IPS-15b (cell line): ENCODE data around the gene MTUS2.
"Not testable (repeated sequence)": the region's sequence is repeated elsewhere in the genome, so short reads cannot be mapped to it uniquely, and the experiment has no call there.

ENCODE experiments used
- H3K27me3 ChIP-seq: one replicate; pipeline ENCODE4 v1.6.1; 2013; ENCODE audit warnings: low read length; ENCODE audit not compliant: control insufficient read depth, insufficient read depth
- H3K36me3 ChIP-seq: one replicate; pipeline ENCODE4 v1.6.1; 2013; ENCODE audit warnings: low read length; ENCODE audit not compliant: control insufficient read depth, insufficient read depth
- H3K4me1 ChIP-seq: one replicate; pipeline ENCODE4 v1.6.1; 2013; ENCODE audit warnings: mild to moderate bottlenecking, low read length; ENCODE audit not compliant: control insufficient read depth, insufficient read depth
- H3K4me3 ChIP-seq: one replicate; pipeline ENCODE4 v1.5.1; 2013; ENCODE audit warnings: low read depth, low read length
- H3K9ac ChIP-seq: one replicate; pipeline ENCODE4 v1.6.1; 2013; ENCODE audit warnings: low read depth, mild to moderate bottlenecking, low read length
- H3K9me3 ChIP-seq: one replicate; pipeline ENCODE4 v1.6.1; 2013; ENCODE audit warnings: mild to moderate bottlenecking, low read length; ENCODE audit not compliant: control insufficient read depth, insufficient read depth

The MTUS2 gene

DNA sequence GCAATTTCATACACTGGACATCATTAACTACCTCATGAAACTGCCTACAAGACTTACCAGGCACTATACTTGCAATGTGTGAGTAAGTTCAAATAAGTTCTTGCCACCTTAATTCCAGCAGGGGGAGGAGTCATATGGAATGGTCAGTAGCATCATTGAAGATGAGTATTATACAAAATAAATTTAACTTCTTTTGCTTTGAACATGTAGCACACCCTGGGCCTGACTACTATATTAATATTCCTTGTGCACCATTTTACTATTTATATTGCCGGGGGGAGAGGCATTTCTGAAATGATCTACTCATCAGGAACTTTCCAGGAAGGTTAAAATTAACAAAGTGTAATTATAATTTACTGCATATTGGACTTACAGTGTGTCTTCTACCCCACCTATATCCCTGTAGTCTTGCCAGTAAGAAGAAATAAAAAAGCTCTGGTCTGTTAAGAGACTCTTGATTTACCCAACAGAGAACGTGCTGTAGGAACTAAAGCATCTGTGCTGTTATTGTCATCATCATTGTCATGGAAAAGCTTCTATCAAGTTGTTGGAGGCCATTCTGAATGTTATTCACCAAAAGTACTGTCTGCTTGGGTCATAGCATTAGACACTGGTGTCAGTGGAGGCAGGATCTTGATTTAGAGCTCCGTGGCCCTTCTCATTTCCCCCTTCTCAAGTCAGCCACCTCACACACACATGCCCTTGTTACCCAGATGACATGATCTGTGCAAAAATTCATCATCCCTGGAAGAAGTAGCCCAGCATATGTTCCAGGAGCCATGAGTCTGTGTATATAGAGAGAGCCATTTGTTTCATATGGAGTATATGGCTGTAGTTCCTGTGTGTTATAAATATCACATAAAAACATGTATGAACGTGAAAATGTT, 147.1 kb downstream of the MTUS2 start:
- no peak overlapping the region for H3K4me3 ChIP-seq
- no peak overlapping the region for H3K9ac ChIP-seq
- H3K27me3 ChIP-seq, result no peaks in the 10 kb centered on the region
- no peaks in the 10 kb centered on the region for H3K9me3 ChIP-seq
- no peaks in the 10 kb centered on the region for H3K4me1 ChIP-seq
- no peaks in the 10 kb centered on the region for H3K36me3 ChIP-seq

DNA sequence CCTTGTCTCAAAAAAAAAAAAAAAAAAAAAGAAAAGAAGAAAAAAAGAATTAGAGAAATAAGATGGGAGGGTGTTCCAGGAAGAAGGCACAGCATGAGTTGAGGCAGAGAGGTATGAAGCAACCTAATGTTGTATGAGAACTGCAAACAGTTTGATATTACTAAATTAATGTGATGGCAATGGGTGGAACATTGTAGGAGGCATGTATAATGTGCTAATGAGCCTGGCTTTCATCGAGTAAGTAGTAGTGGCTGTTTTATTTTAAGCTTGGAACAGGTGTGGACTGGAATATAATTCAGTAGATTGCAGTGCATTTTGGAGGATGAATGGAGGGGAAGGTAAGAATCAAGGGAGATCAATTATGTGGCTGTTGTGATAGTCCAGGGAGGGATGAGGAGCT, 156.1 kb downstream of the MTUS2 start:
- Histone ChIP-seq H3K9me3 (no peaks in the 10 kb centered on the region), H3K4me3 (no peak overlapping the region), H3K36me3 (no peaks in the 10 kb centered on the region), H3K27me3 (no peaks in the 10 kb centered on the region), H3K9ac (no peak overlapping the region), H3K4me1 (no peaks in the 10 kb centered on the region)

DNA sequence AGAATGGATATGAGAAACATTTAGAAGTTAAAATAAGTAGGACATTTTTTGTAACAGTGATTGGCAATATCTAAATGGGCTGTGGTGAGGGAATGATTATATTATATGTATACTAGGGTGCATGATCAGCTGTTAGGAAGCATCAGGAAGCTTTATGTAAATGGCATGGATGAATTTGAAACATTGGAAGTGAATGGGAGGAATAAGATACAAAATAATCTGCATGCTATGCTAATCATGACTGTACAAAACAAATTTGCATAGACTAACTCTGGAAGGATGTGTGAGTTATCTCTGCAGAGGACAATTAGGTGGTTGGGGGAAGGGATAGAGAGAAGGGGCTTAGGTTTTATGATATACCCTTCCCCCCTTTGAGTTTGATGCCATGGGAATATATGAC, 156.5 kb downstream of the MTUS2 start:
- Histone ChIP-seq H3K27me3 (no peaks in the 10 kb centered on the region), H3K36me3 (no peaks in the 10 kb centered on the region)

DNA sequence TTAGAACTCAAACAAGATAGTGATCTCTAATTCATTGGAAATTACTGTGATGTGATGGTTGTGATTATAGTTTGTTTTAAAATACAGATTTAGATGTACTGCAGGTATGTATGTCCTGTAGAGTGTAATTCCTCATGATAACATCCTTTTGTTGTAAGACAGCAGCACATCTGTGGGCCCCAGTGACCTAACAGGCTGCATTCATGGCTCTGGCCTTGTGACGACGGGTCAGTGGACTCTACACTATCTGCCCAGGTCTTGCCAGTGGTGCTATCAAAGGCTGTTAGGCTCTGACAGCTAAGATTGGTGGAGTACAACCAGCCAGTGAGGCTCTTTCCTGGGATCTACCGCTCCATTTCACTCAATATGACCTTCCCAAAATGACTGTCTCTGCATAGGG, 158.4 kb downstream of the MTUS2 start:
- Histone ChIP-seq H3K4me3 (no peak overlapping the region), H3K9ac (no peak overlapping the region), H3K4me1 (no peaks in the 10 kb centered on the region), H3K36me3 (no peaks in the 10 kb centered on the region), H3K27me3 (no peaks in the 10 kb centered on the region), H3K9me3 (no peaks in the 10 kb centered on the region)

More for the DNA sequence above, 156.5 kb downstream of the MTUS2 start:
- Histone ChIP-seq H3K9me3 (no peaks in the 10 kb centered on the region), H3K9ac (no peak overlapping the region), H3K4me3 (no peak overlapping the region), H3K4me1 (no peaks in the 10 kb centered on the region)

DNA sequence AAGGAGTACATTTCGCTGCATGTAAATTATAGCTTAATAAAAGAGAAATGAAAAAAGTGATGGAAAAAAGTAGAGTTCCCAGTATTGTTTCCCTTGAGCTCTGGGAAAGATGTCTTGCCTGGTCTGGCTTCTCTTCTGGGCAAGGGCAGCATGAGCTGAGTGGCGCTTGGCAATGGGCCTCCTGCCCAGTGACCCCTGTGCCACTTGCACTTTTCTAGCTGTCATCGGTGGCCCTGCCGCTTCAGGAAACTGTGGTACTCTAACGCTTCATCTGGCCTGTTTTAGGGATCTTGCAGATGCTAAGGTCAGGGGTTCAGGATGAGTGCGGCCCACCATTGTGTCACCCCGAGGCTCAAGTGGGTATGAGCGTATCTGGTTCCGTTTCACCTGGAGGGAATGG, 161.4 kb downstream of the MTUS2 start:
- Histone ChIP-seq H3K27me3 (no peaks in the 10 kb centered on the region), H3K4me1 (no peaks in the 10 kb centered on the region), H3K4me3 (no peak overlapping the region), H3K9me3 (no peaks in the 10 kb centered on the region), H3K9ac (no peak overlapping the region), H3K36me3 (no peaks in the 10 kb centered on the region)

DNA sequence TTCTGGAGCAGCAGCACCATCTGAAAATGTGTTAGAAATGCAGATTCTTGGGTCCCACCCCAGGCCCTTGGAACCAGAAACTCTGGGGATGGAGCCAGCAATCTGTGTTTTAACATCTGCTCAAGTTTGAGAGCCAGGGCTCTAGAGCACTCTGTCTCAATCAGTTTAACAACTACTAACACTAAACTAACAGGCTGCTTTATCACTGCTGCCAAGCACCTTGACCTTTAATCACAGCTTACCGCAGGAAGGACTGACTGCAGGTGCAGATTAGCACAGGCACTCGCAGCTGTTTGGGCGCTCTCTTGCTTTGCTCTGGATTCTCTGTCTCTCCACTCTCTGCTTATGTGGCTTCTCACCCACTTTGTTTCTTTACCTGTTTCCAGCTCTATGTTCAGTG, 163.5 kb downstream of the MTUS2 start:
- no peak overlapping the region for H3K9ac ChIP-seq
- no peak overlapping the region for H3K4me3 ChIP-seq
- no peaks in the 10 kb centered on the region for H3K27me3 ChIP-seq
- no peaks in the 10 kb centered on the region for H3K9me3 ChIP-seq
- no peaks in the 10 kb centered on the region for H3K4me1 ChIP-seq
- no peaks in the 10 kb centered on the region for H3K36me3 ChIP-seq

DNA sequence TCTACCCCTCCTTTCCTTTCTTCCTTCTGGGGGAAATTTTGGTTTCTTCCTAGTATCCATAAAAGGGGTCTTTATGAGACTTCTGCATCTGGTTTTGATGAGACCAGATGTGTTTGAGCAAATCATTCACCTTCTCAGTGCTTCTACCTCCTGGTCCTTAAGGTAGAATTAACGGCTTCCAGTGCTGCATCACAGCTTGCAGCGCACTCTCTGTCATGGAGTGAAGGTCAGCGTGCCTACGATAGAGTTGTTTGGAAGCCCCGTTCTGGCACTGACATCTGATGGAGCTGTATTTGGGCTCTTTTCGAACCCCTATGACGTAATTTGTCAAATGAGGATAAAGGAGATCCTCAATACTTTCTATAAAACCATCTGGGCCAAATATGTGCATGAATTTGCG, 164.2 kb downstream of the MTUS2 start:
- H3K4me3 ChIP-seq, result no peak overlapping the region
- no peaks in the 10 kb centered on the region for H3K27me3 ChIP-seq
- H3K4me1 ChIP-seq, result no peaks in the 10 kb centered on the region
- H3K9ac ChIP-seq, result no peak overlapping the region
- no peaks in the 10 kb centered on the region for H3K36me3 ChIP-seq
- no peaks in the 10 kb centered on the region for H3K9me3 ChIP-seq

DNA sequence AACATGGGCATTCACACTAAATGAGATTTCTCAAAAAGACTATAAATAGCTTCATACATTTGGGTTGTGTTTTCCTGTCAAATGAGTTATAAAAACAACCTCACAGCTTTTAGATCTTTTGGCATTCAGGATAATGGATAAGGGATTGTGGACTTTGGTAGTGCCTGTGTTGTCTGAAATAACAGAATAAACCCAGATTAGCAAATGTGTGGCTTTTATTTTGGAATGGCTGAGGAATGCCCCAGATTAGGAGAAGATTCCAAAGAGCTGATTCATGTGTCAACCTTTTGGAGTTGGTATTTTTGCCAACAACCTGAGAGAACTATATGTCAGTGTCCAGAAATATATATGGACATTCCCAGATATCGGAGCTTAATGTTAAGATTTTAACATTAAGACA, 164.7 kb downstream of the MTUS2 start:
- Histone ChIP-seq H3K4me1 (no peaks in the 10 kb centered on the region), H3K4me3 (no peak overlapping the region), H3K27me3 (no peaks in the 10 kb centered on the region), H3K36me3 (no peaks in the 10 kb centered on the region), H3K9me3 (no peaks in the 10 kb centered on the region), H3K9ac (no peak overlapping the region)

DNA sequence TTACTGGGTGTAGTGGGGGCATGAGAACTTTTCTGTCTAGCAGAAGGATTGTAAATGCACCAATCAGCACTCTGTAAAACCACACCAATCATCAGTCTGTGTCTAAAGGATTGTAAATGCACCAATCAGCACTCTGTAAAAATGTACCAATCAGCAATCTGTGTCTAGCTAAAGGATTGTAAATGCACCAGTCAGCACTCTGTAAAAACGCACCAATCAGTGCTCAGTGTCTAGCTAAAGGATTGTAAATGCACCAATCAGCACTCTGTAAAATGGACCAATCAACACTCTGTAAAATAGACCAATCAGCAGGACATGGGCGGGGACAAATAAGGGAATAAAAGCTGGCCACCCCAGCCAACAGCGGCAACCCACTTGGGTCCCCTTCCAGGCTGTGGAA, 170.2 kb downstream of the MTUS2 start:
- not testable (repeated sequence) for H3K4me1 ChIP-seq, H3K27me3 ChIP-seq, H3K4me3 ChIP-seq, H3K36me3 ChIP-seq, H3K9ac ChIP-seq, H3K9me3 ChIP-seq

DNA sequence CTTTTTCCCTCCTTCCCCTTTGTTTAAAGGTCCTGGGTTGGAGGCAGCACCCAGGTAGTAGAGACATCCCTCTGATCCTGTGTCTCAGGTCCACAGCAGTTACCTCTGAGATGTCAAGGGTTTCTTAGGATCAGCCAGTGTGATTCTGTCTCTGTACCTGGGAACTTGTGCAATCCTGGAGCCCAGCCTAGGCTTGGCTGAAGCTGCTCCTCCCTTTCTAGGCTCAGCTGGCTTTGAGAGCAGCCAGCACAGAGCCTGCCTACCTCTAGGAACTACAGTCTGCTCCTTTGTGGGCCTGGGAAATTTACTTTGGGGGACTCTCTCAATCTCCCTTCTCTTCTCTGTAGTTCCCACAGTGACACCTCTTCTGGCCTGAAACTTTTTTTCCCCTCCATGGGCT, 171.6 kb downstream of the MTUS2 start:
- Histone ChIP-seq H3K36me3 (no peaks in the 10 kb centered on the region), H3K9ac (no peak overlapping the region), H3K27me3 (no peaks in the 10 kb centered on the region), H3K4me3 (no peak overlapping the region), H3K9me3 (no peaks in the 10 kb centered on the region), H3K4me1 (no peaks in the 10 kb centered on the region)

DNA sequence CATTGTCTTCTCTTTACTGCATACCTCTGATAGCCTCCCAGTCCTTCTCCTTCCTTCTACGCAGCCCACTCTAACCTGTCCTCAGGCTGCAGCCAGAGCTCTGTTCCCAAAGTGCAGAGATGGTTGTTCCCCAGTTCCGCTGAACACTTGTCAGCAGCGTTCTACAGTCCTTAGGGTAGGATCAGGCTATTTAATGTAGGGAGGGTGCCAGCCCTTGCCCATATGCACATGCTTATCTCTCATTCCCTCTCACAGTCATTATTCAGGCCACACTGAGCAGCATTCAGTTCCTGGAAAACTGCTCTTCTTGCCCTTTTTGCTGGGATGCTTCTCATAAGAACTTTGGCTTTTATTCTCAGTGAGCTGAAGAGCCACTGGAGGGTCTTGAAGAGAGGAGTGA, 180.7 kb downstream of the MTUS2 start:
- Histone ChIP-seq H3K4me3 (no peak overlapping the region), H3K9ac (no peak overlapping the region), H3K9me3 (no peaks in the 10 kb centered on the region), H3K27me3 (no peaks in the 10 kb centered on the region), H3K36me3 (no peaks in the 10 kb centered on the region), H3K4me1 (no peaks in the 10 kb centered on the region)

DNA sequence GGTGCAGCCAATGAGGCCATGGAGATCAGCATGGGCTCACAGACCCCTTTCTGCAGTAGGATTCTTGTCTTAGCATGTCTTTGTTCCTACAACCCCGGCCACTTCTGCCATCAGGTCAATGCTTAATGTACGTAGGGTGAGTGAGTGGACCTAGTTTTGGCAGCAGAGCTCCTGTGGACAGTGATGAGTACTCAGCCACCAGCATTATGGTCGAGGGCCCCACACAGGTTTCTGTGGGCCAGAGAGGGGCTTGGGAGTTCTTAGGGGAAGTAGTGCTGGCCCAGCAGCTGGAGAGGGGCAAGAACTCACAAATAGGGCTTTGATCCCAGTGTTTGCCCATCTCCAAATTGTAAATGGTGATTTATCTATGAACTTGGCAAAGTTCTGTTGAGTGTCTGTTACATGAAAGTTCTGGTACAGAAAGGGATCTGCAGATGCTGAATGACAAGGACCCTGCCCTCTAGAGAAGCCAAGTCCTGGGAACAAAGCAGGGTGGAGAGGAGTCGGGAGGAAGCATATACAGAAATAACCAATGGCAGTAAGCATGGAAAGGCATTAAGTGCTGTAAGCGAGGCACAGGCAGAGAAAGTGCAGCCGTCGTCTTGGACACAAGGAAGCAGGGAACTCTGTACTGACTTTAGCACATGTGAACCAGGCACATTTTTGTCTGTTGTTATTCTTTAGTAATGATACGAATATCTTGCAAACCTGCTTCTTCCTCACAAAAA, 185.1 kb downstream of the MTUS2 start:
- no peaks in the 10 kb centered on the region for H3K36me3 ChIP-seq
- H3K4me1 ChIP-seq, result no peaks in the 10 kb centered on the region
- H3K9me3 ChIP-seq, result no peaks in the 10 kb centered on the region
- no peak overlapping the region for H3K4me3 ChIP-seq
- no peaks in the 10 kb centered on the region for H3K27me3 ChIP-seq
- H3K9ac ChIP-seq, result no peak overlapping the region
